H1 (cell line): ENCODE data around the gene NINJ2. TPM values are rescaled to one million over a fixed set of nuclear protein-coding genes. Genes with fewer than 3 reads are reported as not detected.

Source experiments
- SUZ12 ChIP-seq: fragments of 200-600 bp; sonication (generic); IDR thresholded peaks from 2 replicates; pipeline ENCODE4 v1.6.1; 2012; ENCODE audit warnings: mild to moderate bottlenecking, inconsistent platforms, low read length, moderate library complexity, mixed read lengths
- TEAD4 ChIP-seq: IDR thresholded peaks from 2 replicates; pipeline ENCODE4 v1.6.1; 2012; ENCODE audit warnings: low read depth, low read length, inconsistent platforms, mixed read lengths
- polyA plus RNA-seq, 7 experiments: library from polyadenylated mRNA; depleted of rRNA in 3 of 7; stranded (reverse) in 5 of 7; unstranded in 2 of 7; fragments of >200 nt in 5 of 7; fragments of 200-250 nt in 2 of 7; gene quantifications; 1 replicate in 5 of 7; 2 replicates in 1 of 7; 4 replicates in 1 of 7; pipeline versions ENCODE4 v1.2.1 to v1.2.3, GENCODE V29; 2011 to 2013; ENCODE audit warnings: missing spikeins in 2 of 7, mixed read lengths in 2 of 7
- total RNA-seq: library from RNA; stranded (reverse); fragmentation: NEBNext Ultra II Directional; extraction: Animal tissue kit (Norgen Biotek cat#: 25700); gene quantifications from 2 replicates; pipeline ENCODE4 v1.2.1, GENCODE V29; 2021

Gene NINJ2
- total and polyA plus RNA-seq, 2 of the 8 experiments (the other 6 are each of a cell fraction or from before 2014, with no cell fraction given), result 1.4 TPM; not detected in 1

DNA sequence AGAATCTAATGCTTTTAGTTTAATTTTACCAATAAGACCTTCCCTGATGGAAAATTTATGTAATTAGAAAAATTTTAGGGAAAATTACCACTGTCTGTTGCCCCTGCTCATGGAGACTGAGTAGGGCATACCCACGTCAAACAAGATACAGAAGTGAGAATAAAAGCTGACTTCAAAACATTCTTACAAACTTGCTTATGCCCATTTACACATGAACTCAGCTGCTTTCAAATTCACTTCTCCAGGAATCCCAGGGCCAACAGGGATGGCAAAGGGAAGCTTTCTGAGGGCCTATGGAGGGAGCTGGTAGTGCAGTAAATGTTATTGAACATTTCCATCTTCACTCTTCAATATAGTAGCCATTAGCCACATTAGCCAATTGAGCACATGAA lies 4.8 kb upstream of the NINJ2 start (continued):
- no peak for TF ChIP-seq TEAD4
- TF ChIP-seq SUZ12, result no peak
